ENCODE data around the gene FHIT. TPM values are rescaled to one million over a fixed set of nuclear protein-coding genes. Genes with fewer than 3 reads are reported as not detected.

Gene FHIT
- total and polyA plus RNA-seq, 2 experiments from 2014 or later: 9.7 to 16.2 TPM

- TF ChIP-seq EZH2phosphoT487 (IDR thresholded peaks at IDR 0.05; ENCODE audit: low read depth, severe bottlenecking, unreplicated experiment) (no peak), EZH2 (IDR thresholded peaks at IDR 0.05; ENCODE audit: borderline replicate concordance) (no peak), CTCF (IDR thresholded peaks at IDR 0.05; ENCODE audit: poor library complexity) (no peak)
- Histone ChIP-seq H3K4me1 (ENCODE audit: insufficient read depth) (no peaks in the 10 kb centered on the region), H3K4me3 (no peak overlapping the region), H4K20me1 (ENCODE audit: insufficient read depth, poor library complexity, severe bottlenecking) (no peaks in the 10 kb centered on the region), H3K27ac (no peak overlapping the region), H3K4me2 (no peak overlapping the region), H3K36me3 (replicated peaks; ENCODE audit: insufficient read depth, low read depth) (no peaks in the 10 kb centered on the region), H3K27me3 (no peaks in the 10 kb centered on the region), H3K9me3 (ENCODE audit: low read depth) (no peaks in the 10 kb centered on the region), H3K79me2 (no peaks in the 10 kb centered on the region), H2AFZ (no peak overlapping the region), H3K9me2 (replicated peaks; ENCODE audit: insufficient read depth) (no peaks in the 10 kb centered on the region)
- DNase-seq (ENCODE audit: low spot score): no peak
- WGBS (ENCODE audit: low lambda C conversion rate, missing lambda C conversion rate): 65% methylated on average over 3 of the region's 3 CpGs
Observed at GRCh38 chr3:61186030-61186429, 65.2 kb downstream of the FHIT start.

GRCh38 chr3:61184956-61185355 lies 66.3 kb downstream of the FHIT start:
- no peak for DNase-seq (ENCODE audit: low spot score)
- Histone ChIP-seq H3K27ac (no peak overlapping the region), H3K27me3 (no peaks in the 10 kb centered on the region), H3K4me1 (ENCODE audit: insufficient read depth) (no peaks in the 10 kb centered on the region), H4K20me1 (ENCODE audit: insufficient read depth, poor library complexity, severe bottlenecking) (no peaks in the 10 kb centered on the region), H2AFZ (no peak overlapping the region), H3K4me3 (no peak overlapping the region), H3K9me3 (ENCODE audit: low read depth) (no peaks in the 10 kb centered on the region), H3K4me2 (no peak overlapping the region), H3K36me3 (replicated peaks; ENCODE audit: insufficient read depth, low read depth) (no peaks in the 10 kb centered on the region), H3K79me2 (no peaks in the 10 kb centered on the region), H3K9me2 (replicated peaks; ENCODE audit: insufficient read depth) (no peaks in the 10 kb centered on the region)
- TF ChIP-seq EZH2phosphoT487 (IDR thresholded peaks at IDR 0.05; ENCODE audit: low read depth, severe bottlenecking, unreplicated experiment) (no peak), EZH2 (IDR thresholded peaks at IDR 0.05; ENCODE audit: borderline replicate concordance) (no peak), CTCF (IDR thresholded peaks at IDR 0.05; ENCODE audit: poor library complexity) (no peak)
- 56% methylated on average over 4 of the region's 4 CpGs for WGBS (ENCODE audit: low lambda C conversion rate, missing lambda C conversion rate)

GRCh38 chr3:61182662-61183061 lies 68.6 kb downstream of the FHIT start:
- no peaks in the 10 kb centered on the region for H3K9me2 ChIP-seq (replicated peaks; ENCODE audit: insufficient read depth)
- H2AFZ ChIP-seq: no peak overlapping the region
- no peak overlapping the region for H3K27ac ChIP-seq
- H3K9me3 ChIP-seq (ENCODE audit: low read depth): no peaks in the 10 kb centered on the region
- no peak overlapping the region for H3K4me2 ChIP-seq
- no peak overlapping the region for H3K4me3 ChIP-seq
- H3K36me3 ChIP-seq (replicated peaks; ENCODE audit: insufficient read depth, low read depth): no peaks in the 10 kb centered on the region
- TF ChIP-seq EZH2phosphoT487 (IDR thresholded peaks at IDR 0.05; ENCODE audit: low read depth, severe bottlenecking, unreplicated experiment) (no peak), EZH2 (IDR thresholded peaks at IDR 0.05; ENCODE audit: borderline replicate concordance) (no peak), CTCF (IDR thresholded peaks at IDR 0.05; ENCODE audit: poor library complexity) (no peak)
- H3K27me3 ChIP-seq: no peaks in the 10 kb centered on the region
- H3K4me1 ChIP-seq (ENCODE audit: insufficient read depth): no peaks in the 10 kb centered on the region
- DNase-seq (ENCODE audit: low spot score): no peak
- H3K79me2 ChIP-seq: no peaks in the 10 kb centered on the region
- H4K20me1 ChIP-seq (ENCODE audit: insufficient read depth, poor library complexity, severe bottlenecking): no peaks in the 10 kb centered on the region

- no peaks in the 10 kb centered on the region for H3K9me2 ChIP-seq (replicated peaks; ENCODE audit: insufficient read depth)
- H3K36me3 ChIP-seq (replicated peaks; ENCODE audit: insufficient read depth, low read depth): no peaks in the 10 kb centered on the region
- H3K4me1 ChIP-seq (ENCODE audit: insufficient read depth): no peaks in the 10 kb centered on the region
- no peaks in the 10 kb centered on the region for H3K9me3 ChIP-seq (ENCODE audit: low read depth)
- no peak overlapping the region for H3K4me3 ChIP-seq
- H4K20me1 ChIP-seq (ENCODE audit: insufficient read depth, poor library complexity, severe bottlenecking): no peaks in the 10 kb centered on the region
- no peak overlapping the region for H3K27ac ChIP-seq
- TF ChIP-seq EZH2 (IDR thresholded peaks at IDR 0.05; ENCODE audit: borderline replicate concordance) (no peak), CTCF (IDR thresholded peaks at IDR 0.05; ENCODE audit: poor library complexity) (no peak), EZH2phosphoT487 (IDR thresholded peaks at IDR 0.05; ENCODE audit: low read depth, severe bottlenecking, unreplicated experiment) (no peak)
- H3K79me2 ChIP-seq: no peaks in the 10 kb centered on the region
- H3K4me2 ChIP-seq: no peak overlapping the region
- peak; percentile 12 for DNase-seq (ENCODE audit: low spot score)
- 72% methylated on average over 2 of the region's 2 CpGs for WGBS (ENCODE audit: low lambda C conversion rate, missing lambda C conversion rate)
- H2AFZ ChIP-seq: no peak overlapping the region
- no peaks in the 10 kb centered on the region for H3K27me3 ChIP-seq
Observed at GRCh38 chr3:61181874-61182273, 69.4 kb downstream of the FHIT start.

Data from hepatocyte (in vitro differentiated cells).